Dedifferentiated amniotic fluid mesenchymal stem cell (primary cell): ENCODE data around the gene ZNF134.
A peak's percentile ranks its signal among the peaks of the same experiment; 100 is the strongest.

Experiments
- DNase-seq: peaks from one replicate; pipeline ENCODE4 v3.0.0-alpha.2; 2016; ENCODE audit errors: extremely low spot score

Gene ZNF134

GRCh38 chr19:57641715-57642234 lies 27.7 kb downstream of the ZNF134 start:
- DNase-seq, result no peak

- no peak for DNase-seq
These were observed 28.5 kb downstream of the ZNF134 start for GRCh38 chr19:57642396-57643046.

GRCh38 chr19:57643734-57644133 lies 29.7 kb downstream of the ZNF134 start:
- no peak for DNase-seq

DNA sequence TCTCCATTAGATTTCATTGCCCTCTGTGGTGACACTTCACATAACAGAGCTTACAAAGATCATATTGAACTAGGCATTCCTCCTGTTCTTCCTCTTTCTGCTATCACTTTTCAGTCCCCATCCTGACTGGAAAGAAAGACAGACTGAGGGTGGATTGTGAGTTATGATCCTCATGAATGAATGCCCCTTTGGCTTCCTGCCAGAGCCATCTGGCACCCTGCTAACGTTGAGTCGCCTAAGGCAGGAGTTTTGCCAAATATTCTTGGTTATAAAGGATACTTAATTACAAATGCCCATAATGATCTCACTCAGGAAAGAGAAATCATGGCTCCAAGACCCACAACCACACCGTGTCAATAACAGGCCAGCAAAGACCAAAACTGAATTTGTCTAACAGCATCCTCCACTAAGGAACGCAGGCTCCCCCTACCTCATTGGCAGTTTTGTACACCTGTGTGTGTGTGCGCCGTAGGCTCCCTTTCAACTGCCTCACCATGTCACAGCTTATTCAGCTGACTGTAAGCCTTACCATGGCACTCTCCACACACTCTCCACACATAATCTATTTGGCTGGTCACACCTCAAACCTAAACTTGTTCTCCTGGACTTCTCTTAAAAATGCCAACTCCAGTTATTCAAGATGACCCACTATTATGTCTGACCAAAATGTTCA lies 34.4 kb downstream of the ZNF134 start:
- DNase-seq, result no peak

- no peak for DNase-seq
These were observed 37.6 kb downstream of the ZNF134 start for GRCh38 chr19:57651654-57651996.

DNA sequence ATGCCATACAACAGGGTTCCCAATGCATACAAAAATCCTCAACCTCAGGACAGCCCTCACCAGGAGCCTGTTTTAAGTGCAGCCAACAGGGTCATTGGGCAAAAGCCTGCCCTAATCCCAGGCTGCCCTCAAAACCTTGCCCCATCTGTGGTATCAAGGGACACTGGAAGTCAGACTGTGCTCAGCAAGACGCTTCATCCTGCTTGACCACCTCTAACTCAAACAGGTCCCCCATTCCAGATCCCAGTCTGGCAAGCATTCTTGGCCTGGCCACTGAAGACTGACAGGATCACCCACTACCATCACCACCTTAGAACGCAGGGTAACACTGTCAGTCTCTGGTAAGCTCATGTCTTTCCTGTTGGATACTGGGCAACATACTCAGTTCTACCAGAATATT lies 39.6 kb downstream of the ZNF134 start:
- no peak for DNase-seq

DNA sequence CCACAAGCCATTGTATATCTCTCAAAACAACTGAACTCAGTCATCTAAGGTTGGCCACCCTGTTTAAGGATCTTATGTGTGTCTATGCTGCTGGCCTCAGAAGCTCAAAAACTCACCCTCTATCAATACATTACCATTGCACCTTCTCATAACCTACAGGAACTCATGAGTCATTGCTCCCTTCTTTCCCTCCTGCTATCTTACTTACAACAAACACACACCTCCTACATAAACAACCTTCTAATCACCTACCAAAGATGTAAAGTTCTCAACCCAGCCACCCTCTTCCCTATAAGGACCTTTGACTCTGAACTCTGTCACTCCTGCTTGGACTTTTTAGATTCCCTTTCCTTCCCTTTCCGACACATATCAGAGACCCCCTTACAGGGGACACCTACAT lies 41.4 kb downstream of the ZNF134 start:
- no peak for DNase-seq

DNA sequence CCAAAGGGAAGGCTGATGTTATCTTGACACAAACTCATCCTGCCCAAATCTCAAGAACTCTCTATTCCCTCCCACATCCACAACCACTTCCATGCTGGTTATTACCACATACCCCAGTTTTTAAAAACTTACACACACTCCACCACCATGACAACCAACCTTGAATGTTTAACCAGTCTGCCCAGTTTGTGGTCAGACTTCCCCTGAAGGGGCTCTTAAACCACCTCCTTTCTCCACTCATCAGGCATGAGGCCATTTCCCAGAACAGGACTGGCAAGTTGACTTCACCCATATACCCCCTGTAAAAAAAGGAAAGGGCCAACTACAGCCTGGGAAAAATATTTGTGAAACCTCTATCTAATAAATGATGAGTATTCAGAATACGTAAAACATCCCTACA lies 42.3 kb downstream of the ZNF134 start:
- DNase-seq, result no peak

DNA sequence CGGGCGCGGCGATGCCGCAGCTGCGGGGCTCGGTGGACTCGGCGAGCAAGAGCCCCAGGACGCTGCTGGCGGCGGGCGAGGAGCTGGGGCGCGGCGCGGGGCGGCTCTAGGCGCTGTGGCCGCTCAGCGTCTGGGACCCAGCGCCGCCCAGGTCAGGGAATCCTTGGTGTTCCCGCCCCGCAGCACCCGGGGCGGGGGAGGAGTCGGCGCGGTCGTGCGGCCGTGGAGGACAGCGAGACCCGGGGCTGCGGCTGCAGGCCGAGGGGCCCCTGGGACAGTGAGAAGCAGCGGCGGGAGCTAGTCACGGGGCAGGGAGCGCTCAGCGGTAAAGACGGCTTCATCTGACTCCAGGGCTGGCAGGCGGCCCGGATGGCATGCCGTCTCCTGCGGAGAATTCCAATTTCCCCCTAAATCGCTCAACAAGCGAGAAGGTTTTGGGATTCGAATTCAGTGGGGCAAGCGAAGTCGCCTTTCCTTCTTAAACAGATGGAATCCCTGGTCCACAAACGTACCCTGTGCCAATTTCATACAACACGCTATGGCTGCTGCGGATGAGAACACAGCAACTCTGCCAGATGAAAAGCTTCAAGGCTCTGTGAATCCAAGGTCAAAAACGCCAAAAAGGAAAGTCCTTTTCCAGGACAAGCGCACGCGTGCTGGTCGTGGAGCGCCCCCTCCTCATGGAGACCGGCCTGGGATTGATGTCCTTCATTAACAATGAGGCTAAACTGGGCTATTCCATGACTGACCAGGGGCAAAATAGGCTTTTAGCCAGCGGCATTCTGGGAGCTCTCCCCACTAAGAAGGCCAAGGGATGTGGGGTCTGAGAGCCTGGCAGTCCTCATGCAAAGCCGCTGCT lies 50.5 kb downstream of the ZNF134 start:
- peak; percentile 27 for DNase-seq

DNA sequence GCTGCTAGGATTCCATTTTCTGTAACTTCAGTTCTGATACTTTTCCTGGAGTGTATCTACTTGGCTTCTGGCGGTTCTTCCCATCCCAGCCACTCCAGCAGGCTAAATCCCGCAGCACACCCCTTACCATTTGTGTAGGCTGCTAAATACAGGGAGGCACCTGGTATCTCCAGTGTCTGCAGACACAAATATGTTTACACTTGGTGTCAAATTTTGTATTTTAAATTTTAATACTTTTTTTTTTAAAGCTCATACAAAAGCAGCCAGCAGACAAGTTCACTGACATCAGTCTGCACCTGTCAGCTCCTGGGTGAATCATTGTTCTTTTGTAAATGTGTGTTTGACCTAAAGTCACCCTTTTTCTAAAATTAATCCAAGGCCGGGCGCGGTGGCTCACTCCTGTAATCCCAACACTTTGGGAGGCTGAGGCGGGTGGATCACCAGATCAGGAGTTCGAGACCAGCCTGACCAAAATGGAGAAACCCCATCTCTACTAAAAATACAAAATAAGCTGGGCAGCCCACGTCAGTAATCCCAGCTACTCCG lies 51.3 kb downstream of the ZNF134 start:
- DNase-seq, result no peak

- no peak for DNase-seq
These were observed 53.2 kb downstream of the ZNF134 start for GRCh38 chr19:57667228-57667627.

GRCh38 chr19:57668635-57669034 lies 54.6 kb downstream of the ZNF134 start, which contains the start of gene ZSCAN4:
Gene ZSCAN4 (plus strand): TSS chr19:57668935. CDS start chr19:57676146, 7,211 bp downstream.
- no peak for DNase-seq

GRCh38 chr19:57671124-57671895 lies 57.3 kb downstream of the ZNF134 start:
- no peak for DNase-seq

DNA sequence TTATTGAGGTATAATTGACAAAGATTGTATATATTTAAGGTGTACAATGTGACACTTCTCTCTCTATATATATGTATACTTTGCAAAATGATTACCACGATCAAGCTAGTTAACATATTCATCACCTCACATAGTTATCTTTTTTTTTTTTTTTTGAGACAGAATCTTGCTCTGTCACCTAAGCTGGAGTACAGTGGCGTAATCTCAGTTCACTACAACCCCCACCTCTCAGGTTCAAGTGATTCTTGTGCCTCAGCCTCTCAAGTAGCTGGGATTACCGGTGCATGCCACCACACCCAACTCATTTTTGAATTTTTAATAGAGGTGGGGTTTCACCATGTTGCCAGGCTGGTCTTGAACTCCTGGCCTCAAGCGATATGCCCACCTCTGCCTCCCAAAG lies 58.4 kb downstream of the ZNF134 start:
- DNase-seq, result no peak
